Gastrocnemius medialis (tissue), 4 donors: ENCODE measurements around the gene KLHL29.

ENCODE experiments used
- POLR2A ChIP-seq, 2 donors: fragments of 450-650 bp; IDR thresholded peaks; one replicate each; pipeline ENCODE4 v1.6.1; 2017; ENCODE audit warnings: antibody characterized with exemption in 2 of 2, mild to moderate bottlenecking in 2 of 2, moderate library complexity in 2 of 2
- TF ChIP-seq, protein P1 (sequence below), 5 experiments: fragments of 450-650 bp in 3 of 5; fragments of 200-600 bp in 2 of 5; sonication (generic) in 2 of 5; IDR thresholded peaks in 4 of 5; conservative IDR thresholded peaks in 1 of 5; 1 replicate in 4 of 5; 2 replicates in 1 of 5; pipeline ENCODE4 v1.5.1; 2016 to 2019; ENCODE audit warnings: antibody characterized with exemption in 5 of 5, mild to moderate bottlenecking in 3 of 5, moderate library complexity in 3 of 5

DNA sequence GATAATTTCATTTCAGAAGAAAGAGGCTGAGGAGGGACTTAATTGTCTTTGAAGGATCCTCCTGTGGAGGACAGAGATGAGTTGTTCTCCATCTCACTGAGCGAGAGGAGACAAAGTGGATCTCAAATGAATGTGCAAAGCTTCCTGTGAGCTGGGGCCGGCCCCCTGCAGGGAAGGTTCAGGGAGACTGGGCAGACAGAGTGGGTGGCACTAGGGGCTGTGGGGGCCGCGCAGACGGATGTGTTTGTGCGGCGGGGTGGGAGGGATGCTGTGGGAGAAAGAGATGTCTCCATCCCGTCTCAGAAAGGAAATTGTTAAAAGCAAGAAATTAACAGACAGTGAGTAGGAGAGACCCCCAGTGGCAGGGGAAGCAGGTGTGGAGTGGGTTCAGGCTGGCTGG lies 29.1 kb downstream of the KLHL29 start:
- TF ChIP-seq POLR2A (IDR thresholded peaks at IDR 0.05) = no peak
- TF ChIP-seq, protein P1, sequence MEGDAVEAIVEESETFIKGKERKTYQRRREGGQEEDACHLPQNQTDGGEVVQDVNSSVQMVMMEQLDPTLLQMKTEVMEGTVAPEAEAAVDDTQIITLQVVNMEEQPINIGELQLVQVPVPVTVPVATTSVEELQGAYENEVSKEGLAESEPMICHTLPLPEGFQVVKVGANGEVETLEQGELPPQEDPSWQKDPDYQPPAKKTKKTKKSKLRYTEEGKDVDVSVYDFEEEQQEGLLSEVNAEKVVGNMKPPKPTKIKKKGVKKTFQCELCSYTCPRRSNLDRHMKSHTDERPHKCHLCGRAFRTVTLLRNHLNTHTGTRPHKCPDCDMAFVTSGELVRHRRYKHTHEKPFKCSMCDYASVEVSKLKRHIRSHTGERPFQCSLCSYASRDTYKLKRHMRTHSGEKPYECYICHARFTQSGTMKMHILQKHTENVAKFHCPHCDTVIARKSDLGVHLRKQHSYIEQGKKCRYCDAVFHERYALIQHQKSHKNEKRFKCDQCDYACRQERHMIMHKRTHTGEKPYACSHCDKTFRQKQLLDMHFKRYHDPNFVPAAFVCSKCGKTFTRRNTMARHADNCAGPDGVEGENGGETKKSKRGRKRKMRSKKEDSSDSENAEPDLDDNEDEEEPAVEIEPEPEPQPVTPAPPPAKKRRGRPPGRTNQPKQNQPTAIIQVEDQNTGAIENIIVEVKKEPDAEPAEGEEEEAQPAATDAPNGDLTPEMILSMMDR (IDR thresholded peaks at IDR 0.05 in 4 of 5, conservative IDR thresholded peaks at IDR 0.05 in 1 of 5) = no peak
